WI38 (cell line): ENCODE results near the gene COPA.

ENCODE experiments used
- H3K4me3 ChIP-seq: 2 replicates; pipeline ENCODE4 v1.5.1; 2011; ENCODE audit warnings: low read depth, mild to moderate bottlenecking, control low read depth, low read length
- CTCF ChIP-seq: IDR thresholded peaks from 2 replicates; pipeline ENCODE4 v1.5.1; 2012; ENCODE audit warnings: low read depth, mild to moderate bottlenecking, control low read depth, low read length

COPA gene

GRCh38 chr1:160366731-160367515 is 23.9 kb upstream of the COPA start, which contains the start of gene NHLH1:
NHLH1 (plus strand) TSS chr1:160367071; CDS start chr1:160370732, 3,661 bp downstream.
- TF ChIP-seq CTCF, result no peak
- no peak within 1 kb of the TSS for H3K4me3 ChIP-seq

- no peak for TF ChIP-seq CTCF
- H3K4me3 ChIP-seq, result no peak overlapping the region
These were observed 22.3 kb upstream of the COPA start for GRCh38 chr1:160365325-160365724.

GRCh38 chr1:160363951-160364735 is 21.1 kb upstream of the COPA start:
- H3K4me3 ChIP-seq, result no peak overlapping the region
- no peak for TF ChIP-seq CTCF

- no peak overlapping the region for H3K4me3 ChIP-seq
- TF ChIP-seq CTCF, result no peak
These were observed 20.0 kb upstream of the COPA start for GRCh38 chr1:160363010-160363409.

- no peak overlapping the region for H3K4me3 ChIP-seq
- no peak for TF ChIP-seq CTCF
These were observed 19.3 kb upstream of the COPA start for GRCh38 chr1:160362168-160362957.

GRCh38 chr1:160361814-160362167 is 18.7 kb upstream of the COPA start:
- no peak overlapping the region for H3K4me3 ChIP-seq
- TF ChIP-seq CTCF, result no peak

GRCh38 chr1:160361199-160361598 is 18.1 kb upstream of the COPA start:
- no peak overlapping the region for H3K4me3 ChIP-seq

More at GRCh38 chr1:160361199-160361598, 18.1 kb upstream of the COPA start:
- no peak for TF ChIP-seq CTCF
